ENCODE measurements around the gene C3orf85. TPM values are rescaled to one million over a fixed set of nuclear protein-coding genes. Genes with fewer than 3 reads are reported as not detected.

C3orf85 gene
- total RNA-seq, 1 donor from 2014 or later, result not detected

DNA sequence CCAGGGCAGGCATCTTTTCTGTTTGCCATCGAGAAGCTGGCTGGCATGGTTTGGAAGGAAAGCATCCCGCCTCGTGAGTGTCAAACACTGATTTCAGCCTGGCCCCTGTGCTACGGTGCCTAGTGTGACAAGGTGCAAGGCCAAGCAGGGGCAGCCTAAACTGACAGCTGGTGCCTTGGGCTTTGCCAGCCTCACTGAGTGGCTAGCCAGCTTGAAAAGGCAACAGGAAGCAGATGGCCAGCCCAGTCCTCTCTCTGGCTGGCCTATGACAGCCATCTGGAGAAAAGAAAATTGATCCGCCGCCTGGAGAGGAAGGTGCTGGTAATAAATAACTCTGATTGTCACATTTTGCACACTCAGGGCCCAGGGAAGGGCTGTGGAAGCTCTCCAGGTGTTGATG, 52.2 kb downstream of the C3orf85 start:
- Histone ChIP-seq H3K9me3 (no peaks in the 10 kb centered on the region), H3K36me3 (no peaks in the 10 kb centered on the region), H3K4me1 (no peaks in the 10 kb centered on the region), H3K4me3 (no peak overlapping the region), H3K27ac (no peak overlapping the region), H3K27me3 (no peaks in the 10 kb centered on the region)
- no peak for ATAC-seq
- no peak for DNase-seq
- TF ChIP-seq, protein P1, sequence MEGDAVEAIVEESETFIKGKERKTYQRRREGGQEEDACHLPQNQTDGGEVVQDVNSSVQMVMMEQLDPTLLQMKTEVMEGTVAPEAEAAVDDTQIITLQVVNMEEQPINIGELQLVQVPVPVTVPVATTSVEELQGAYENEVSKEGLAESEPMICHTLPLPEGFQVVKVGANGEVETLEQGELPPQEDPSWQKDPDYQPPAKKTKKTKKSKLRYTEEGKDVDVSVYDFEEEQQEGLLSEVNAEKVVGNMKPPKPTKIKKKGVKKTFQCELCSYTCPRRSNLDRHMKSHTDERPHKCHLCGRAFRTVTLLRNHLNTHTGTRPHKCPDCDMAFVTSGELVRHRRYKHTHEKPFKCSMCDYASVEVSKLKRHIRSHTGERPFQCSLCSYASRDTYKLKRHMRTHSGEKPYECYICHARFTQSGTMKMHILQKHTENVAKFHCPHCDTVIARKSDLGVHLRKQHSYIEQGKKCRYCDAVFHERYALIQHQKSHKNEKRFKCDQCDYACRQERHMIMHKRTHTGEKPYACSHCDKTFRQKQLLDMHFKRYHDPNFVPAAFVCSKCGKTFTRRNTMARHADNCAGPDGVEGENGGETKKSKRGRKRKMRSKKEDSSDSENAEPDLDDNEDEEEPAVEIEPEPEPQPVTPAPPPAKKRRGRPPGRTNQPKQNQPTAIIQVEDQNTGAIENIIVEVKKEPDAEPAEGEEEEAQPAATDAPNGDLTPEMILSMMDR (IDR thresholded peaks at IDR 0.05), result no peak
- intact Hi-C loops (cut with DNase I), result no loop called here

DNA sequence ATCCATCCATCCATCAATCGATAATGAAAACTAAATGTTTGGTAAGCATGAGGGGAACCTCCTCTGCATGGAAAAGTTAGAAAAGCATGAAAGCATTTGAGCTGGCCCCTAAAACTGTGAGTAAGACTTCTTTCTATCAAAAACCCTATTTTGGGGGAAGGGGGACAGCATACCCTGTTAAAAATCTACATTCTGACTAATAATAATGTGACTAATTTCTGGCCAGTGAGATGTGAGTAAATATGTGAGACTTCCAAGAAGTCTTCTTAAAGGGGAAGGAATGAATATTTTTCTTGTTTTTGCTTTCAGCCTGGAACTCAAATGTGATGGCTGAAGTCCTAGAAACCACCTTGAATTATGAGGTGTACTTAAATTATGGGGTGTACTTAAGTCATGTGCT, 54.9 kb downstream of the C3orf85 start:
- intact Hi-C loops (cut with DNase I), result no loop called here

GRCh38 chr3:109195815-109196214, 59.3 kb downstream of the C3orf85 start:
- TF ChIP-seq, protein P1 (IDR thresholded peaks at IDR 0.05), result no peak
- intact Hi-C loops (cut with DNase I), result no loop called here
- Histone ChIP-seq H3K27me3 (no peaks in the 10 kb centered on the region), H3K36me3 (no peaks in the 10 kb centered on the region), H3K9me3 (no peaks in the 10 kb centered on the region), H3K4me3 (no peak overlapping the region), H3K27ac (no peak overlapping the region), H3K4me1 (no peaks in the 10 kb centered on the region)
- no peak for ATAC-seq
- no peak for DNase-seq

More for the DNA sequence above, 54.9 kb downstream of the C3orf85 start:
- no peak overlapping the region for H3K27ac ChIP-seq
- DNase-seq, result no peak
- TF ChIP-seq, protein P1 (IDR thresholded peaks at IDR 0.05), result no peak
- H3K4me1 ChIP-seq, result no peaks in the 10 kb centered on the region
- ATAC-seq, result no peak
- H3K9me3 ChIP-seq, result no peaks in the 10 kb centered on the region
- no peaks in the 10 kb centered on the region for H3K36me3 ChIP-seq
- H3K27me3 ChIP-seq, result no peaks in the 10 kb centered on the region
- no peak overlapping the region for H3K4me3 ChIP-seq

Other genes with a start within 250 kb of the C3orf85 start
- gene GUCA1C, start 182.8 kb upstream of the C3orf85 start, total RNA-seq, result not detected
- gene MORC1, start 18.6 kb upstream of the C3orf85 start, total RNA-seq, result not detected
- gene DPPA2, start 179.8 kb downstream of the C3orf85 start, total RNA-seq, result not detected
- not detected for gene DPPA4, start 200.8 kb downstream of the C3orf85 start, total RNA-seq